Right hindlimb (tissue), 1 donor: ENCODE data around the gene H1-8.
"Not testable (repeated sequence)": the region's sequence is repeated elsewhere in the genome, so short reads cannot be mapped to it uniquely, and the experiment has no call there.

Experiments used
- DNase-seq: peaks from one replicate; pipeline ENCODE4 v3.0.0-alpha.2; 2018

The H1-8 gene, protein sequence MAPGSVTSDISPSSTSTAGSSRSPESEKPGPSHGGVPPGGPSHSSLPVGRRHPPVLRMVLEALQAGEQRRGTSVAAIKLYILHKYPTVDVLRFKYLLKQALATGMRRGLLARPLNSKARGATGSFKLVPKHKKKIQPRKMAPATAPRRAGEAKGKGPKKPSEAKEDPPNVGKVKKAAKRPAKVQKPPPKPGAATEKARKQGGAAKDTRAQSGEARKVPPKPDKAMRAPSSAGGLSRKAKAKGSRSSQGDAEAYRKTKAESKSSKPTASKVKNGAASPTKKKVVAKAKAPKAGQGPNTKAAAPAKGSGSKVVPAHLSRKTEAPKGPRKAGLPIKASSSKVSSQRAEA

DNA sequence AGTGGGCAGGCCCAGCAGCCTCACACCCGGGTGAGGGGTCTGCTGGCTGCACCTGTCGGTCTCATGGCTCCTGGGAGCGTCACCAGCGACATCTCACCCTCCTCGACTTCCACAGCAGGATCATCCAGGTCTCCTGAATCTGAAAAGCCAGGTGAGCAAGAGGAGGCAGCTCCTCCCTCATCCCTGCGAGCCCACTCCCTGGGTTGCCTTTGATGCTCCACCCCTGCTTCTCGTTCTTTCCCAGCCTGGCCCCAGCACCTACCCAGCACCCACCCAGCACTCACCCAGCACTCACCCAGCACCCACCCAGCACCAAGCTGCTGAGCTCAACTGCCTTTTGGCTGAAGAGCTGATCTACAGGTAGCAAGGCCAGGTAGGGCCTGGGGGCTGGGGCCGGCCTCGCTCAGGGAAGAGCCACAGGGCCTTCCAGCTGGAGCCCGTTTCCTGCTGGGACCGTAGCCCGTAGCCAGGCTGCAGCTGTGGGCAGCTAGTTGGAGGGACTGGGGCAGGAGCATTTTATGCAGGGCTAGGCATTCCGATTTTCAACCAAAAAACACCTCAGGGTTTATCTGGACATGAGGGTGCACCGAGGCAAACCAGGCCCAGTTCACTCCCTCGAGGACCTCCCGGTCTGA, at the start of gene H1-8:
TSS of gene H1-8 (plus strand) at position 20 of the 635 bp plus-strand sequence. CDS start at position 64, 44 bp downstream.
- DNase-seq, result no peak

DNA sequence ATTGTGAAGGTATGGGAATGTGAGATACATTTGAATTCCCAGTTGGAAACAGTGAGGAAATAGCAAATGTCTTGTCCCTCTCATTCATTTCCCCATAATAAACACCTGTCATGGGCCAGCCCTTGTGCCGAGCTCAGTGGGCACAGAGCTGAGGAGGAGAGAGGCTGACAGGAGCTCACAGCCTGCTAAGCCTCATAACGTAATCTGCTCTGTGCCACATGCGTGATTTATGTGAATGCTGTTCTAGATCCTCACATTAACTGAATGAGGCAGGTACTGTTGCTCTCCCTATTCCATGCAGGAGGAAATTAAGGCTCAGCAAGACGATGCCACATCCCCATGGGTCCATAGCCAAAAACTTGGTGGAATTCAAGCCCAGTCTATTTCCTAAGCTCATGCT, 49.8 kb upstream of the H1-8 start:
- no peak for DNase-seq

DNA sequence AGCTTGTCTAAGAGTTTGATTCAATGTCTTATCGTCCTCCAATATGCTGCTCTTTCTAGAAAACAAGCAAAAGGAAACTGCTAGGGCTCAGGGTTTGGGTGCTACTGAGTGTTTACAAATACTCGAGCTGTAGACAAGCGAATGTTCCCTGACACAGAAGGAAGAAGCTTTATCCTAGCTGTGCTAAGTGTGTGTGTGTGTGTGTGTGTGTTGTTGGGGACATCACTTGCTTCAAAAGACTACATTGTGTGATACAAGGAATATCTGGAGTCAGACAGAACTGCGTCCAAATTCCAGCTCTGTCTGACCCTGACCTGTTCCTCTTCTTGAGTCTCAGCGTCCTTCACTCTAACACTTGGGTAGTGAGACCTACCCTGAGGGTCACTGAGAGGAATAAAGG, 48.5 kb upstream of the H1-8 start:
- DNase-seq, result not testable (repeated sequence)

DNA sequence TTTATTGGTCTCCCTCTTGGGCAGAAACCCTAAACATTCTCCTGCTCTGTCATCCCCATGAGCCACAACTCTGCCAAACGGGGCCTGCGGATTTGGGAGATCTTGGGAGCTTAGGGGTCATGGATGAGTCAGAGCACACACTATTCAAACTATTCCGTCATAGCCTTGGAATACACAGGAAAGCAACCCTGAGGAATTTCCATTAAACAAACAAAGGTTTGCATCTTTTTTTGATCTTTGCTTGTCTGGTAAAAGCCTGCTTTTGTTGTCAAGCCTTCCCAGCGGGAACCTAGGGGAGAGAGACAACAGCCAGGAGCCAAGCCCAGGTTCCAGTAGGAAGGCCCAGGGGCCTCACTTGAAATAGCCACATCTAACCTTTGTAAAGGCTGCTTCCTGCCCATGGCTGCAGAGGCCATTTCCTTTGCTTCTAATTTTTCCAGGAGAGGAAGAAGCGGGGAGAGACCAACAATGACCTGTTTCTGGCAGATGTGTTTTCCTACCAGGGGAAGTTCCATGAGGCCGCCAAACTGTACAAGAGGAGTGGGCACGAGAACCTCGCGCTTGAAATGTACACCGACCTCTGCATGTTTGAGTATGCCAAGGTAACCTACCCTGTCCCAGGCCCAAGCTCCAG, 47.9 kb upstream of the H1-8 start:
- DNase-seq, result not testable (repeated sequence)

DNA sequence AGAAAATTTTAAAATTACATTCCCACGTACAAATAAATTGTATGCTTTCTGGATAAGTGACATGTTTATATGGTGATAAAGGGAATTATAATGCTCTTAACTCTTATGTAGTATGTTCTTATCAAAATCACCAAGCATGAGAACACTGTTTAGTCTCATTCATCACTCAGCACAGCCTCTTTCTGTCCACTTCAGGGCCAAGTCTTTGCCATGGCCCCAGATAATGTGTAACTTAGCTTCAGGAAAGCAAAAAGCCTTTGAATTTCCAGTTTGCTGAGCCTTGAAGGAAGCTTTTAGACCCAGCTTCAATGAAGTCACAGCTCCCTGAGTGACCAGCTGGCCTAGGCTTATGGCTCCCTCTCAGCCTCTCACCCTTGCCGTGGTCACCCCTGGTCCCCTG, 45.1 kb upstream of the H1-8 start:
- not testable (repeated sequence) for DNase-seq

DNA sequence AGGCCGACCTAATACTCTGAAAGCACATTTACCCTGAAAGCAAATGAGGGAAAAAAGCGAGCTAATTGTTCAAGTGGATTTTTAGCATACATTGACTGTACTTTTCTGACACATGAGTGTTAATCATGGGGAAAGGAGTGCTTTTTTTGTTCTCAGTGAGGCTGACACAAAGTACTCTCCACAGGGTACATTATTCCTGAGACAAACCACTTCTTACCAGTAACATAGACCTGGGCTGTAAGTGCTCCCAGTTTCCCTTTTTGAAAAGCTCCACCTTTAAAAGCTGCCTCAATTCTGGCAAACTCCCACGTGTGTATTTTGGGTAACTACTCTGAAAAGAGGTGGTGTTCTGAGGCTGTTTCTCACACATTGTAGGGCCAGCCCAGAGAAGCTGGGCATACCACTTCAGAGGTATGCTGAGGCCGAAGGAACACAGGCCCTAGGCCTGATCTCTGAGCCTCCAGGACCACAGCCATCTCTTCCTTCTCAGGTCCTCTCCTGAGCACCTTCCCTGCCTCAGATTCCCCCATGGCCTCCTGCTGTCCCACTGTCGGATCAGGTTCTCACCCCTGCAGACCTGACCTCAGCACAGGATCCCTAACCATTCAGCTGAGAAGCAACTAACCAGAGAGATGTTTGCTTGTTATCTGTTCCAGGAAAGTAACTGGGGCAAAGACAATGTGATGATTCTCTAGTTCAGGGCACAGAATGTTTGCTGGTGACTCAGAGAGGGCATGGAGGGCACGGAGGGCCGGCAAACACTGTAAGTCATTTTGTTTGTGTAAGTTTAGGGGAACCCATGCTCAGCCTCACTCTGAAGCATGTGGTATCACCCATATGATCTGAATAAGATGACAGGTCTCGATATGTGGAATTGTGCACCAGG, 44.1 kb upstream of the H1-8 start:
- DNase-seq, result not testable (repeated sequence)

DNA sequence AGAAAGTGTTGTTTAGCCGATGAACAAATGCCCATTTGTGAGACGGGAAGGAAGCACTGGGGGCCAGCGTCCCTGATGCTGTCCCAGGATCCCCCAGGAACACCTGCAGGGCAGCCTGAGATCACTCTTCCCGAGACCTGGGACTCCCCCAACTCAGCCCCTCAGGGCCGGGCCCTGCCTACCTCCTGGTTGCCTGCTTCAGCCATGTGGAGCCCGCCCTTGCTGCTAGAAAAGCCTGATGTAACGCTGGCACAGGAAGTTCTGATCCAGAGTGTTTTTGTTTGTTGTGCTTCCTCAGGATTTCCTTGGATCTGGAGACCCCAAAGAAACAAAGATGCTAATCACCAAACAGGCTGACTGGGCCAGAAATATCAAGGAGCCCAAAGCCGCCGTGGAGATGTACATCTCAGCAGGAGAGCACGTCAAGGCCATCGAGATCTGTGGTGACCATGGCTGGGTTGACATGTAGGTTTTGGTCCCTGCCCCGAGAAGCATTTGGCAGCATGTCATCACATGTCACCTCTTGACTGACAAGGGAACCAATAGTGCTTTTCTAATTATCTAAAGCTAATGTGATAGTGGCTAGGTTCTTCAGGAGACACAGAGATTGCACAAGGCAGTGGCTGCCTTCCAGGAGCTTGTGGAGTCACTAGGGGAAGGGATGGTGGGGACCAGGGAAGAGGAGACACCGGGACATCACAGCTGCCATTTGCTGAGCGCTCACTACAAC, 43.2 kb upstream of the H1-8 start:
- DNase-seq, result not testable (repeated sequence)

DNA sequence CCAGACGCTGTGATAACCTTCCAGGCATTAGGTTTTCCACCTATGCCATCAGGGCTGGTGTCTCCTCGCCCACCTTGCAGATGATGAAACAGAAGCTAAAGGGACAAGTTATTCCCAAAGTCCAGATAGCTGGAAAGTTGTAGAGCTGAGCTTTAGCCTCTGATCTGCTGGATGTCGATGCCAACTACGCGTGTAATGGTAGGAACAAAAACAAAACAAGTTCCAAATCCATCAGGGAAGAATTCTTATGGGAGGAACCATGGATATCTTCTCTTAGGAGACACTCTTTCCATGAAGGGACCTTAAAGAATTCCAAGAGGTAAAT, 42.7 kb upstream of the H1-8 start:
- DNase-seq, result no peak

DNA sequence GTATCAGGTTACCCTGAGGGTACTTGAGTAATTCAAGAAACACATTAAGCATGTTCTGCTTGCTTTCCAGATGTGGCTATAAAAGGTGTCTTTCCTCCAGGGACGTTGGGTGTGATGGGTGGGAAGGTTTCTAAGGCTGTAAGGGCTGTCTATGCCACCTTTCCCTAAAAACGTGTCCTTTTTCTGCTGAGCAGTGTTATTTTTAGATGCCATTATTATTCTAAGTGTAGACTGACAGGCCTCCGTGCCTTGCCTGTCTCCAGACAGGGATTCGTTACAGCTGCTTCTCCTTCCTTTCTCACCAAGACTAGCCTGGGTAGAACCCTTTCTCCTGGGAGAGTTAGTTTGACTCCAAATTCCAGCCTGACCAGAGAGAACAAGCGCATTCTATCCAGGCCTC, 41.3 kb upstream of the H1-8 start:
- DNase-seq, result no peak

DNA sequence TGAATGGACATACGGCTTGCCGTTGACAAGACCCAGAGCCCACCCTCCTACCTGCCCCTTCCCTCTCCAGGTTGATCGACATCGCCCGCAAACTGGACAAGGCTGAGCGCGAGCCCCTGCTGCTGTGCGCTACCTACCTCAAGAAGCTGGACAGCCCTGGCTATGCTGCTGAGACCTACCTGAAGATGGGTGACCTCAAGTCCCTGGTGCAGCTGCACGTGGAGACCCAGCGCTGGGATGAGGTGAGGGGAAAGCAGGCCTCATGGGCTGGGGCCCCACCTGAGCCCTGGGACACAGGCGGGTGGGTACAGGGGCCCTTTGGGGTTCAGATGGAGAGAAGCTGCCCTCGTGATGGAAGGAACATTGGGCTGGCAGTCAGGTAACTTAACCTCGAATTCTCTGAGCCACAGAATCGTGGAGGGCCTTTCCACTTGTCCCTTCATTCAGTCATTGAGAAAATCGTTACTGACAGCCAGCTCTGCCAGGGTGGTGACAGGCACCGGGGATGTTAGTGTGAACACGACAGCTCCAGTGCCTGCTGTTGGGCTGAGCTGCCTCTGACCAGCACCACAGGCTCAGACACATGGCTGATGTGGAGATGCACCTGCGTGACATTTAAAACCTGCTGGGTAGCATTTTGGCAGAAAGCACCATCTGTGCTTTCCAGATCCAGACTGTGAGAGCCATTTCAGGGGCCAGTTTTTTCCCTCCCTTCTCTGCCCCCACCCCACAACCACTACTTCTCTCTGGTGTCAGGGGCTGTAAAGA, 40.1 kb upstream of the H1-8 start:
- DNase-seq, result no peak

DNA sequence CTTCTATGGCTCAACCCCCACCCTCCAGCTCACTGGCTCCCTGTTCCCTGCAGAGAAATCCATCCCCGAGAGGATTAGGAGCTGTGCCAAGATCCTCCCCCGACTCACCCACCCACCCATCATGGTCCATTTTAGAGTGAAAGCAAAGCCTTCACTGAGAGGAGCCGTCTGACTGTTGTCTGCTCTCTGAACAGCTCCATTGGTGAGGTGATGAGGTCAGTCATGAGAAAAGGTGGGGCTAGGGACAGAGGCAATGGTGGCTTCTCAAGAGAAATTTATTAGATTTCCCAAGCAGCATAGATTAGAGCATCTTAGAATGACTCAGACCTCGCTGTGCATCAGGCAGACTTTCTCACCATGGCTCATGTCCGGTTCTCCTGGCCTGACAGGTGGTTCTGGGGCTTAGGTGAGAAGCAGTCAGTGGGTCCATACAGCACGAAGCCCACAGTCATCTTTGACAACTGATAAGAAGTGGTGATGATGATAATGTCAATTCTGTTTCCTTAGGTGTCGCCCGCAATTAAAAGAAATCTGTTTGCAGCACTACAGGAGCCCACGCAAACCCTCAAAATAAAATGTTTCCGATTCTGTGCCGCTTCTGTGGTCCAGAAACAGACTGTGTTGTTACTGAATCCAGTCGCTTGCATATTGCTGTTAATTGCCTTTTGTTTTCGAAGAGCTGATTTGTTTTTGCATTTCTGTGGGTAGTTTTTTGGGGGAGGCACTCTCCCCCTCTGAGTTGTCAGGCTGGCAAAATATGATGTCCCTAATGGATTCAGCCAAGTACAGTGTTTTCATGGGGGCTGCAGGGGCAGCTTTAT, 39.3 kb upstream of the H1-8 start:
- no peak for DNase-seq

DNA sequence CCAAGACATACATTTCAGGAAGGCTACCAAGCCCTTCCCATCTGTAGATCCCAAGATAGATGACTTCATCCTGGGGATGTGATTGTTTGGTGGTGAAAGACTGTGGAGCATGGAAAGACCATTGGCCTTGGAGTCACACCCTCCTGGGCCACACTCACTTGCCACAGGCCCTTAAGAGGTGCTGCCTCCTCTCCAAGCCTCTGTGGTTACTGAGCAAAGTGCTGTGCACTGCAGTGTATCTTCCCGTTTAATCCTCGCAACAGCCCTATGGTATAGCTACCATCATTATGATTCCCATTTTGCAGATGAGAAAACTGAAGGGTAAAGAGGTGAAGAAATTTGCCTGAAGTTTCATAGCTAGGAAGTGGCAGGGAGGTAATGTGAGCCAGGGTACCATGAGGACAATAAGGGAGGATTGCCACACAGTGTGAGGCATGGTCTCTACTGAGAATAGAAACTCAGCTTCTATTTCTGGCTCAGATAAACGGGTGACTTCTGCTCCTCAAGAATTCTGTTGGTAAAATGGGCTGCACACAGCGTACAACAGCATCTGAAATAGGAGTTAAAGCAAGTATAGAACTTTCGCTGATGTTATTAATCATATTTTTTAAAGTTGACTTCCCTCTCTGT, 38.4 kb upstream of the H1-8 start:
- DNase-seq, result no peak

DNA sequence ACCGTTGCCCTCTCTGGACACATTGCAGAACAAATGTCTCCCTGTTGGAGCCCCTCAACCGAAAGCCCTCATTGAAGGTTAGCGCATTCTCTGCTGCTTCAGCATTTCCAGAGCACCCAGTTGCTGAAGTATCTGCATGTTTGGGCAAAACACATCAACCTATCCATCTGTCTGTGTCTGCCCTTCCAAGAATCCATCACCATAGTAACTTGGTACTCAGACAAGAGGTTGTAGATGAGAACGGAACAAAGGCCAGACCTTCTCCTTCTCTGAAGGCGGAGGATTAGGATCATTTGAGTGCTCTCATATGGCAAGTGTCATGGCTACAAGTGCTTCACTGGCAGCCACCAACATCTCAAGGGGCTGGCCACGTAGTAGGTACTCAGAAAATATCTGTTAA, 37.6 kb upstream of the H1-8 start:
- DNase-seq, result no peak

DNA sequence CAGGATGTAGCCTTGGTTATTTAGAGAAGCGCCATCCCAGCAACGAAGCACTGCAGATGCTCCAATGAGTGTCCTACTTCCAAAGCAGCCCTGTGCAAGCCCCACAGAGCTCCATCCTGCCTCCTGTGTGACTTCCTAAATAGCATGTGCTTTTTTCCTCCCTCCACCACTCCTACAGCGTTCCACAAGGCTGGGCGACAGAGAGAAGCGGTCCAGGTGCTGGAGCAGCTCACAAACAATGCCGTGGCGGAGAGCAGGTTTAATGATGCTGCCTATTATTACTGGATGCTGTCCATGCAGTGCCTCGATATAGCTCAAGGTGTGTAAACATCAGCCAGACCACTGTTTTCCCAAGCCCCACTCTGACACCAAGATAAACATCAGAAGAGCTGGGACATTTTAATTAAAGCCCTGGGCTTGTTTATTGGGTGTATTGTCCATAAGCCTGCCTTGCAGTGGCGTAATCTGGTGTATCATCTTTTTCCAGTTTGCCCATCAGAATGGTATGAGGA, 36.7 kb upstream of the H1-8 start:
- no peak for DNase-seq

DNA sequence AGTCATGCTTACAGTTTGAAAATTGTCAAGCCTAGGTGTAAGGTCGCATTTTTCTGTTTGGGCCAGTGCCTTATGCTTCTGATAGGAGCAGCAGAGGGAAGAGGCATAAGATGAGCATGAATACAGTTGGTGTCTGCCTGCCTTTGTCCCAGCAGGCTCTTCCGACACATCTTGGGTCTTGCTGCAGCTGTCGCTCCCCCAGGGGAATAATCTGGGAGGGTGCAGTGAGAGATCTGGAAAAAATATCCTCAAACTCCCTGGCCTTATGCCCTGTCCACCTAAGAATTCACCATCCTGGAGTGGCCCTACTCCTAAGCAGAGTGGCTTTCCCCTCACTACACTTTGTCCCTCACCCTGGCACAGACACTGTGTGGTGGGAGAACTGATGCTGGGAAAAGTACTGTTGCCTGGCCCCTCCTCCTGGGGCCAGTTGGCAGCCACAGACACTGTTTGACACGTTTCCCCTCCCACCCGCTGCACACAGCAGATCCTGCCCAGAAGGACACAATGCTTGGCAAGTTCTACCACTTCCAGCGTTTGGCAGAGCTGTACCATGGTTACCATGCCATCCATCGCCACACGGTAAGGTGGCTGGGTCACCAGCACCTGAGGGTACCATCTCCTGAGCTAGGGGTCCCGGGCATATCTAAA, 35.7 kb upstream of the H1-8 start:
- no peak for DNase-seq

DNA sequence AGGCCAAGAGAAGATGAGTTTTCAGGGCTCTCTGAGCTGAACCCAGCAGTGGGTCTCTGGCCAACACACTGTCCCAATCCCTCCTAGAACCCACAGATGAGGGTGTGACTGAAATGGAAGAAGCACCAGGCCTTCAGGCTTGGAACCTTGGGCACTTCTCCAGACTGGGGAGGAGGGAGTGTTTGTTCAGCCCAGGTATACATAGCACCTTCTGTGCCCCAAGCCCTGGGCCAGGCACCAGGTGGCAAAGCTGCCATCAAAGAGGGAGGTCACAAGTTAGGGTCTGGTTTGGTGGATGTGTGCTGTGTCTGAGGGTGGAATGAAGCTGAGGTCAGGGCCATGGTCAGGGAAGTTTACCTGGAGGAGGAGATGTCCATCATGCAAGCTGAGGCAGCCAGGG, 30.4 kb upstream of the H1-8 start:
- no peak for DNase-seq

DNA sequence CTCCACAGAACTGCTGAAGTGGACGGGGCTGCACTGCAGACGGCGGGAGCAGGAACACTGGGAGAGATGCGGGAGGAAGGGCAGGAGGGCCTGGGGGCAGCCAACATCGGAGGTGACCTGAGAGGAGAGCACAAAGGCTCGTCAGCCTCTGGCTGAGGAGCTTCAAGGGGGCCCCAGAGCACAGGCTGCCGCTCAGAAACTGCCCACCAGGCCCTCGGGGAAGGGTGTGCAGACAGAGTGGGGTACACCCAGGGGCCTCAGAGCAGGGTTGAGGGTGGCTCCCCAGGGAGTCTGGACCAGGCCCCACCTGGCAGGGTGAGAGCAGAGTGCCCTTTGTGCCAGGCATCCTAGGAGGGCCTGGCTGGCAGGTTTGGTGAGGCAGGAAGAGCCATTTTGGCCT, 29.3 kb upstream of the H1-8 start:
- no peak for DNase-seq

DNA sequence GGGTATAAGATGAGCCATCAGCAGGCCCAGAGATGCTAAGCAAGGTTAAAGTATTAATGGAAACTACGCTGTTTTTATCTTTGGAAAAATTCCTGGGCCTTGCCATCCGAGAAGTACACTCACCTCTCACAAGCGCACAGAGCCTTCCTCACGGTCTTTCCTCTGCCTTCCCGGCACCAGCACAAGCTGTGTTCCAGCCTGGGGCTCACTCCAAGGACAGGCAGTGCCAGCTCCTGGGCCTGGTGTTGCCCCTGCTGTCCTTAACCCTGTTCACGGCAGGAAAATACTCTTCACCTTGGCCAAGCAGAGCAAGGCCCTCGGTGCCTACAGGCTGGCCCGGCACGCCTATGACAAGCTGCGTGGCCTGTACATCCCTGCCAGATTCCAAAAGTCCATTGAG, 28.9 kb upstream of the H1-8 start:
- no peak for DNase-seq

DNA sequence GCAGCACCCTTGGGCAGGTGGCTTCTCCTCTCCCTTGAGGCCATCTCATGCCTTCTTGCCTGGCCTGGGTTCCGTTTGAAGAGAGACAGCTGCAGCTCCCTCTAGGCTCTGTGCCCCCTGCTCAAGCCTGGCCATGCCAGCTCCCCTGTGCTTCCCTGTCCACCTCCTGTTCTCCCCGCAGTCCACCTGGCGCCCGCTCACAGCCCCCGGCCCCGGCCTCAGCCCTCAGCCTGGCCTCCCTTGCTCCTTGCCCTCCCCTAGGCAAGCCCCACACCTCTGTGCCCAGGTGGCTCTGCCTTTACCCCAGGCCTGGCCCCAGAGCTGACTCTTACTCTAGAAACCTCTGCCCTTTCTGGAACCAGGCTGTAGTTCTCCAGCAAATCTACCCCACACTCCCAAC, 28.4 kb upstream of the H1-8 start:
- no peak for DNase-seq
